Measurements from ENCODE around the gene NIPSNAP3A.

GRCh38 chr9:104745852-104746251, 1.6 kb upstream of the NIPSNAP3A start:
- no peak for TF ChIP-seq EP300 (IDR thresholded peaks at IDR 0.05)
- TF ChIP-seq CTCF (IDR thresholded peaks at IDR 0.05): no peak
- no peak for TF ChIP-seq POLR2A (IDR thresholded peaks at IDR 0.05)

Measured in gastroesophageal sphincter (tissue), 3 donors.